Effector CD8-positive, alpha-beta T cell (primary cell): ENCODE data around the gene GAS7.
"Not testable (repeated sequence)": the region's sequence is repeated elsewhere in the genome, so short reads cannot be mapped to it uniquely, and the experiment has no call there.

Experiments used
- DNase-seq: peaks from one replicate; lab custom pipeline; 2025; lab: John Stamatoyannopoulos, UW

GAS7 gene

DNA sequence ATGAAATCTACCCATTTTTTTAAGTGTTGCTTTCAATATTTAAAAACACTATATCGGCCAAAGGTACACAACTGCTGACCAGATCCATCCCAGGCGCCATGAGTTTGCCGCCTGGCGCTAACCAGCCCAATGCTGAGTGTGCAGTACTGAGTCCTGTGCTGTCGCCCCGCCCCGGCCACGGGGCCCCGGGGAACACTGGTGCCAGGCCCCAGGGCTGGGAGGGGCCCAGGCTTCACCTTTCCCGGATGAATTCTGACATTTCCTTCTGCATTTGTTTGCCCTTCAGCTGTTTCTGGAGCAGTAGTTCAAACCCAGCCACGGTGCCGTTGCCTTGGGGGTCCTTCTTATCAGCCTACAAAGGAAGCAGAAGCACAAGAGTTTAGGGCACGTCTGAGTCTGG, 255.5 kb downstream of the GAS7 start:
- DNase-seq: no peak

DNA sequence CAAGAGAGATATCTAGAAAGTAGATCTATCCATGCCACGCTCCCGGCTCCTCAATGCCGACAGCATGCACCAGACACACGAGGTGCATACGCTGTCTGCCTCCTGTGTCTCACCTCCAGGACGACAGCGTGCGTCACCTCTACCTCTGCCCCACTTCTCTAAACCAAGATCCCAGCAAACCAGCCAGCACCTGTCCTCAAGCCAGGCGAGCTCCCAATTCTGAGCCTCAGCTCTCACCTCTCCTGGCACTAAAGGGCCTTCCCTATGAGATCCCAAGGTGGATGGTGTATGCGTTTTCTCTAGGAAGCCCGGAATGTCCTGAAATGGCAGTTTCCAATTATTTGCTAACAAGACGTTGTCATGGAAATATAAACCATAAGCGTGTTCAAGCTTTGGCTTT, 257.1 kb downstream of the GAS7 start:
- no peak for DNase-seq

DNA sequence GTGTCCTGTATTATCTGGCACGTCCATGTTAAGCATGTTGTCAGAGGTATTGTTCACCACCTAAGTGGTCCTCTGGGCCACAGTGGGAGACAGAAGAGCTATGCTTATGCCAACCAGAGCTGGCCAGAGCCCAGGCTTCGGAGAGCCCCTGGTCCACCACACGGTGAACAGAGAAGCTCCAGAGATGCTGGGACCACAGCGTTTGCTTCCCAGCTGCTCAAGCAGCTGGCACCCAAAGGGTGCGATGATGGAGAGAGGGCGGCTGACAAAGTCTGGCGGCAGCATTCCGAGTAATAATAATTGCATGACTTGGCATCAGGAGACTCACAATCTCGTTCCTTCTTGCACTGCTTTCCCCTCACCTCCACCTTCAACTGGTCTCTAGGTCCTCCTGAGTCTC, 257.6 kb downstream of the GAS7 start:
- no peak for DNase-seq

DNA sequence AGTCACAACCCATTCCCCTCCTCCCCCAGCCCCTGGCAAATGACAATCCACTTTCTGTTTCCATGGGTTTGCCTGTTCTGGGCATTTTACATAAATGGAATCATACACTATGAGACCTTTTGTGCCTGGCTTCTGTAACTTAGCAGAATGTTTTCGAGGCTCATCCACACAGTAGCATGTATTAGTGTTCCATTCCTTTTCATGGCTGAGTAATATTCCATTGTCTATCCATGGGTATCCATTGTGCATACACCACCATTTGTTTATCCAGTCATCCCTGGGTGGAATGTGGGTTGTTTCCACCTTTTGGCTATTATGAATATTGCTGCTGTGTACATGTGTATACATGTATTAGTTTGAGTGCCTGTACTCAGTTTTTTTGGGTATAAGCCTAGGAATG, 259.6 kb downstream of the GAS7 start:
- DNase-seq: no peak

DNA sequence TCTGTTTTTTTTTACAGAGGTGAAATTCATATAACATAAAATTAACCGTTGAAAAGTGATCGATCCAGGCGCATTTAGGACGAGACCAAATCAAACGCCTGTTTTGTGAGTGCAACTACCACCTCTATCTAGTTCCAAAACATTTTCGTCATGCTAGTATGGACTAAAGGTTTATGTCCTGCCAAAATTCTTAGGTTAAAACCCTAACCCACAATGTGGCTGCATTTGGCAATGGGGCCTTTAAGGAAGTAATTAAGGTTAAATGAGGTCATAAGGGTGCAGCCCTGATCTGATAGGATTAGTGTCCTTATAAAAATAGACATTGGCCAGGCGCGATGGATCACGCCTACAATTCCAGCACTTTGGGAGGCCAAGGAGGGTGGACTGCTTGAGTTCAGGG, 260.5 kb downstream of the GAS7 start:
- no peak for DNase-seq

DNA sequence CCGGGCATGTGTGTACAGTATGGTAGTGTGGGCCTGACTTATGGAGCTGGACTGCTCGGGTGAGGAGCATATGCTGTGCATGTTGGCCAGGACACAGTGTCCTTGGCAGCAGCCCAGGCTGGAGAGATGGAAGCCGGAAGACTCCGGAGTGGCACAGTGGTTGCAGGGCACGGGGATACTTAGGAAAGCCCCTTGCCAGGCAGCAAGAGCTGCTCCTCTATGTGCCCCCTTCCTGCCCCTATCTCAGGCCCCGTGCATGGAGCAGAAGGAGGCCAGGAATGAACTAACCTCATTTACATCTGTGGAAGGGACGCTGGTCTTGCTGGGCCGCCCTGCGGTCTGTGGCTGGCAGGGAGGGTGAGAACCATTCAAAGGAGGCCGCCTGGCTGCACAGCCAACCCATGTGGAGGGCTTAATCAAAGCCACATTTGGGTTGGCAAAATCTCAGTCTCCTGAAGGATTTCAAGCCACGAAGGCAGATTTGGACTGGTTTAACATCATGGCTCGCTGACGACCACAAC, 261.1 kb downstream of the GAS7 start:
- no peak for DNase-seq

DNA sequence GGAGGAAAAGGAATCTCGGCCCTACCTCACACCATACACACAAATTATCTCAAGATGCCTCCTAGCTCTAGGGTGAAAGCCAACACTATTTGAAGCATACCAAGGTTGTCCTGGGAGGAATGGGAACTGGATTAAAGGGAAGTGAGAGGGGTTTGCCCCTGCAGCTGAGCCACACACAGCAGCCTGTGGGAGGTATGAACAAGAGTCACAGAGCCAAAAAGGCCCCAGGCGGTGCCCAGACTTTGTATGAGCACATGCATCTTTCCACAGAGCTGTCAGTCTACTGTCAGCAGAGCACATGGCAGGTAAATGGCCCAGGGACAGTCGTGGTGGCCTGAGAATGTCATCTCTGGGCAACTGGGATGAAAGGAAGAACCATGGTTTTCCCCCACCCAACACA, 262.3 kb downstream of the GAS7 start:
- no peak for DNase-seq

DNA sequence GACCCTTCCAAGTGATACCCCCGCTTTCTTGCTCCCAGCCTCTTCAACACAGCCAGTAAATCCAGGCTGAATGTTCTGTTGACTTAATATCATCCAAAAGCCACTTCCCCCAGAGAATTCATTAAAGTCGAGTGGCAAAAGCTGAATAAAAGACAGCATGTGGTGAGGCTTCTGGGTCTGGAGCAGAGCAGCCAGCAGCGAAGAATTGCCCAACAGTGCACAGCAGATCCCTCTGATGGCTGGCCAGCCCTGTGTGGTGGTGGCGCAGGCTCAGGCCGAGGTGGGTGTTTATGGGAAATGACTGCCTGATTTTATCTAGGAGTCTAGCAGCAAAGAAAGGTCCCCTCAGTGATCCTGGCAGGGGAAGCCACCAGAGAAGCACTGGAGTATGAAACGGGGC, 263.0 kb downstream of the GAS7 start:
- DNase-seq: no peak

DNA sequence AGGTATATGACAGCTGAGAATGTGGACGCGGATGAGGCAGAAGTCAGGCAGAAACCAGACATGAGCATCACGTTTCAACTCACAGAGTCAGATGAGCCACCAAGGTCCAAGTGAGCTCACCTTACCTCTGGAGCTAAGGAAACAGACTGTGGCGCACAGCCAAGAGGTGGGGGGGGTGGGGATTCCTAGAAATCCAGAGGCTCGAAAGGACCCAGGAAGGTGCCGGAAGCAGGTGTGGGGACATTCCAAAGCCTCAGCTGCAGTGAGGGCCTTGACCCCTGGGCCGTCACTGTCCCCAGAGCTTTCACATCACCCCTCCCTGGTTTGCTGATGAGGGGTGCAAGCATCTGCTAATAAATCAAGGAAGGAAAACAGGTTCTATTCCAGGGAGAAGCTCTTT, 264.1 kb downstream of the GAS7 start:
- DNase-seq: no peak

DNA sequence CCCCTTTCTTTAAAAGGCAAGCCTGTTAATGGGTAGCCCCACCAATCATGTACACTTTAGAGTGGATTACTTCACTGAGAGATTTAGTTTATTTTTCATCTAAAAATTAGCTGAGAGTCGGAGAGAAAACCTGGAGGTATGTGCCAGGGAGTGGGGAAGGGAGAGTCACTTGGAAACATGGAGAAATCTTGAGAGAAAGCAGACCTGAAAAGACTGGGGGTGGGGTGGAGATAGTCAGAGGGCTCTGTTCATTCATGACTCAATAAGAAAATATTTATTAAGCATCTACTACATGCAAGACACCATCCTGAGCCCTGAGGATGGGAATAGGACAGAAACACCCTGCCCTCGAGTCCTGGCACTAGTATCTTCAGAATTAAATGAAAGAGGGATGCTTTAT, 265.9 kb downstream of the GAS7 start:
- no peak for DNase-seq

DNA sequence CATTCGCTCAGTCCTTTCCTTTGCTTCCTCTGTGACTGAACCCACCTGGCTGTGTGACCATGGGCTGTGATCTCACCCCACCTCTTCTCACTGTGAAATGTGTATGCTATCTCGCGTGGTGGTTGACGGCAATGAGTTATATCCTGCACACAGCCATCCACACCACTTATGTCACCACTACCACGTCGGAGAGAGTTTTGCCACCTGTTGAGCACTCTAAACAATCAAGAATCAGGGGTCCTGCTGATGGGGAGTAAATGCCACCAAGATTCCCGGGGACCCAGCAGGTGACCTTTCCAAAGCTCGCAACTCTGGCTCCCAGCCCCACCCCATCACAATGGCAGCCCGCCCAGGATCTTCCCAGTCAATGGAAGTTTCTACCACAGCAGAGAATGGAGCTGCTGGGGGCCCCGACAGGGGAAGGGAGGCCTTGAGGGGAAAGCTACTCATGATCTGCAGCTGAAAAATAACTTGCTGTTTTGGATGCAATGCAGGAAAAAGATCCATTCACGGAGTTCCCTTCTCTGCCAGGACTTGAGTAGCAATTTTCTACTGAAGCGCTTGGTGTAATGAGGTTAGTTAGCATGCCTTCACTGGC, 267.2 kb downstream of the GAS7 start:
- DNase-seq: no peak

DNA sequence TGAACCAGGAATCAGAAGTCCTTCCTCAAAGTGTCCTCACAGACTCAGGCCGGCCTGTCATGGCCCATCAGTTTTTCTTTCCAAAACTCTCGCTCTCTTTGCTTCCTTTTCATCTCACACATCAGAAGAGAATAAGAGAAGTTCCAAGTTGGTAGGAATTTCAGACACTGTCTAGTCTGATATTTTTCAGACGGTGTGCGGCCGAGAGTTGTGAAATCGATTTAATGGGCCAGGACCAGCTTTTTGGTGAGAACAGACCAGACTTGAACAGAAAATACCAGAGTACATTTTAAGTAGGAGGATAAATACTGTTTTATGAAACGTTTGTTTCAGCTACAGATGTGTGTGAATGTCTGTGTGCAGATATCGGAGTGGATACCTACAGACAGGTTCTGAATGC, 268.5 kb downstream of the GAS7 start:
- no peak for DNase-seq

DNA sequence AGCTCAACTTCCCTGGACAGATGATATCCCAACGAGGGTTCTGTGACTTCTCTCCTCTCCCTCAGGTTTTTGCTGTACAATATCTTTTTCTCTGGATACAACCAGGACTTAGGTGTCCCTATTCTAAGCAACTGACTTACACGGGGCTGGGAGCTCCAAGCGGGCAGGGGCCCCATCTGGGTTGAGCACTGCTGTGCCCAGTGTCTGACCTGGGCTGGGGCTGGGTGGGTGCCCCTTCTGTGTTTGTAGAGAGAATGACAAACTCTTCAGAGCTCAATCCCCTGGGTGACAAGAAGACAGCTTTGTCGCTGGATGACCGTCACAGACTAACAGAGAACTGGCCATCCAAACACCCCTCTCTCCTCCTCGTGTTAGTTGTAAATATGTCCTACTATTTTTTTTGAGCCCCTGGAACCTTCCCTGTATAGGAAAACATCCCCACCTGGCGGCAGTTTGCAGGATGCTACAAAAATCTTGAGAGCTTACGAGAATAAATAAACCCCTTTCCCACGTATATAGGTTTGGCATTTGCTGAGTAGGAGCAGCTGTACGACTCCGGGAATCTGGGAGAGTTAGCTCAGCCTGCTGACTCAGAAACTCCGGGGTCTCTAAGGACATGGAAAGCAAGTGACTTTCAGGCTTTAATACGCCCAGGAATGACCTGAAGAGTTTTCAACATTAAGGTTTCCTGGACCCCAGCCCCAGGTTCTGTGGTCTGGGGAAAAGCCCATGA, 269.6 kb downstream of the GAS7 start:
- no peak for DNase-seq

DNA sequence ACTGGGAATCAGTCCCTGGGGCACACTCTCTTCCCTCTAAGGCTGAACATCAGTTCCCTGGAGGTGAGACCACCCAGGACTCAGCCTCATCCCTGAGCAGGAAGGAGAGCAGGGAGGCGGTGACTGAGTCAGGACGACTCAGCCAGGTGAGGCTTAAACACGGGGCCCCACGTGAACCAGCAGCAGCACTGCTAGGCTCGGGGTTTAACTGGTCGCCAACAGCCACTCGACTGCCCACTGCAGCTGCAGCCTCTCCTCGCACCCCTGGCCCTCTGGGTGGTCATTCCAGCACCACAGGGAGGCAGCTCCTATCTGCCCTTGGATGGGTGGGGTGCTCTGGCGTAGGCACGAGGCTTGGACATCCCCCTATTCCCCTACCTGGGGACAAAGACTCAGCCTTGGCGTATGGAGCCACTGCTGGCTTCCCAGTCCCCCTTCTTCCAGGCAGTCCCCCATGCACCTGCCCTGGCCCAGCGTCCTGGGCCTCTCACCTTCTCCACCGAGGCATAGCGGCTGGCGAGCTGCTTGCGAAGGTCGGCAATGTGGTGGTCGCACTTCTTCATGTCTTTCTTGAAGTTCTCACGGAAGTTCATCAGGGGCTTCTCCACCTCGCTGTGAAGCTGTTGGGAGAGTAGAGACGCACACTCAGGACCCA, 272.1 kb downstream of the GAS7 start:
- no peak for DNase-seq

DNA sequence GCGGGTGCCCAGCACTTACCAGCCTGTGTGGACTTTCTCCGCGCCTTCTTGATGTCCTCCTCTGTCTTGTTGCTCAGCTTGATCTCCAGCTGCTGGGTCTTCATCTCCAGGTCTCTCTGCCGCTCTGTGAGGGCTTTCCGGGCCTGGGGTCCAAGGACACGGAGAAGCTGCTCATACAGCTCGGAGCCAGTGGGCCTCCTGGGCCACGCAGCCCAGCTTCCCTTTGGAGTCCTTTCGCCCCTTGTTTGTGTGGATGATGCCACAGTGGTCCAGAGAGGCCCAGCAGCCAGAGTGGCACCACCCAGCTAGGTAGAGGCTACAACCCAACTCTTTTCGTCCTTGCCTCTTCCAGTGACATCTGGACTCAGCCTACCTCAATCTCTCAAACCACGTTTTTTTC, 272.9 kb downstream of the GAS7 start:
- no peak for DNase-seq

DNA sequence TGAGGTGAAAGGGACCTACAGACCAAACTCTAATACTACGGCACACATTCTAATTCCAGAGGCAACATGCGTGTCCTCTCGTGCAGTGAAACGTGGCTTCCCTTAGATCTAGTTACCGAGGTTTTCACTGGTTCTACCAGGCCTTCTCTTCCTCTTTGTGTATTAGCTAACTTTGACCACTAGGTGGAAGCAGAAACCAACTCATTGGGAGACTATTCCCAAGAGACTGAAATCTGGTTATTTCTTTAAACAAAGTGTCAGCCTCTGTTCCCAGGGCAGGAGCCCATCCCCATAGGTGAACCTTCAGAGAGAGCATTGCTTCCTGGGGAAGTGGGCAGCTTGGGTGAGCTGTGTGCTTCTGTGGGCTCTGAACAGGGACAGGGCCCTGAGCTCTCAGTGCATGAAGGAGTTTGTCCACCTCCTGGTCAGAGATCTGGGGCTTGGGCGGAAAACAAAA, 273.6 kb downstream of the GAS7 start:
- DNase-seq: no peak

DNA sequence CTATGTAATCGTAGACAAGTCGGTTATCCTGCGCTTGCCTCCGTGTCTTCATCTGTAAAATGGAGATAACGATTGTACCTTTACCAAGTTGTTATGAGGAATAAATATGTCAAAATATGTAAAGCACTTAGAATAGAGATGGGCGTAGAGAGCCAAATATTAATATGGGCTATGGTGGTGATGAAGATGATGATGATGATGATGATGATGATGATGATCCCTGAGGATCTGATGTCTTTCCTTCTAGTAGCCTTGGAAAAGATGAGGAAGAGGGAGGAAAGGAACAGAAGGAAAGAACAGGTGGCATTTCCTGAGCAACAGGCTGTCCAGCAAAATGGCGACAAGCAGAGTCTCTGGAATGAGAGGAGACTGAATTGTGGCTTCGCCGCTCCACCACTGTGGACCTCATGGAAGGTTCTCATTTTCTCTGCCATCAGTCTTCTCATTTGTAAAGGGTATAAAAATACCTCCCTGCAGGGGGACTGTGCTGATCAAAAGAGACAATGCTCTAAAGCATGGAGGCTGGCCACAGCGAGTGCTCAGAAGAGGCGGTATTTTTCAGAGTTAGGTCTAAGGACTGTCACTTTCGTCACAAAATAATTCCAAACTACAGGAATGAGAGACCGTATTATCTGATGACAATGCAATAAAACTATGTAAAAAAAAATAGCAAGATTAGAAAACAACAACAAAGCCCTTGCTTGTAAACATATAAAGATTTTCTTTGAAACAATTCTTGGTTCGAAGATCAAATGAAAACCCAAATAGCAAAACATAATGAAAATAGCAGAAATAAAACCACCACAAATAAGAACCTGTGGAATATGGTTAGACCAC, 276.2 kb downstream of the GAS7 start:
- DNase-seq: no peak

DNA sequence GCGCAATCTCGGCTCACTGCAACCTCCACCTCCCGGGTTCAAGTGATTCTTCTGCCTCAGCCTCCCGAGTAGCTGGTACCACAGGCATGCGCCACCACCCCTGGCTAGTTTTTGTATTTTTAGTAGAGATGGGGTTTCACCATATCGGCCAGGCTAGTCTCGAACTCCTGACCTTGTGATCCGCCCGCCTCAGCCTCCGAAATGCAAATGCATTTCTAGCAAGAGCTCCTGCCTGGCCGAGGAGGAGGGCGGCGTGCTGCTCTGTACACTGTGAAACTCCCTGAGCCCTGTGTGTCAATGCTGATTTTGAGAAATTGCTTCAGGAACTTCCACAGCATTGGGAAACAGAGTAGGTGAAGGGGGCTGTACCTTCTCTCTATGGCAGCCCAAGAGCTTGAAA, 277.2 kb downstream of the GAS7 start:
- DNase-seq: not testable (repeated sequence)

DNA sequence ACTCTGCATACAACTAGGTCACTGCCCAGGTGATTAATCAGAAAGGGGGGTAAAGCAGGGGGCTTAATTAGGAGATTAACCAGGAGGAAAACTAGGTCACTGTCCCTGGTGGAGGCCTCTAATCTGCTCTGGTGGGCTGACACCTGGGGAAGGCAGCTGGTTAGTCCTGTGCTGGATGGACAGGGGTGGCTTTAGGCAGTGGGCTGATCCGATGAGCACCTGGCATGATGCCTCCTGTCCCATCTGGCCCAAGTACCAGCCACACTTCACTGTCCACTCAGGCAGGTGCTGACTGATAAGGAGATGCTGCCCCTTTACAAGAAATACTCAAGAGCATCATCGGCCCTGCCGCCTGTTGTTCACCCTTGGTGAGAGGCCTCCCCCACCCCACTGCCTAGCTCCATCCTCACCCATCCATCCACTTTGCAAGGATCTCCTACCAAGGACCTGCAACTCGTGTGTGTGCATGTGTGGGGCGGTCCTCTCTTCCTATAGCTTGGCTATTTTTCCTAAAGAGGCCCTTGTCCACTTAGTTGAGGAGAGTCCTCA, 279.5 kb downstream of the GAS7 start:
- no peak for DNase-seq

DNA sequence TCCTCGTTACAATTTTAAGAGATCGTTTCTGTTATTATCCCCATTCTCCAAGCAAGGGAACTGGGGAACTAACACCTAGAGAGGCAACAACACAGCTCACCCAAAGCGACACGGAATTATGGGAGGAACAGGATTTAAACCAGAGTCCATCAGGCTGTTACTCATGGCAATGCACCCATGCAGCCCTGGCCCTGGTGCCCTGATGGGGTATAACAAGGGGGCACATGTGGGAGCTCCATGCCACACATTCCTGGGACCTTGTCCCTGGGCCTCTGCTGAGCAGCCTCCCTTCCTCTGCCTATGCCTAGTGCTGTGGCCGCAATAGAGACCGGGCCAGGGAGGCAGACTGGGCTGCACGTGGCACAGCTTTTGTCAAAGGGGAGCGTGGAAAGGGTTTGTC, 280.1 kb downstream of the GAS7 start:
- DNase-seq: no peak

DNA sequence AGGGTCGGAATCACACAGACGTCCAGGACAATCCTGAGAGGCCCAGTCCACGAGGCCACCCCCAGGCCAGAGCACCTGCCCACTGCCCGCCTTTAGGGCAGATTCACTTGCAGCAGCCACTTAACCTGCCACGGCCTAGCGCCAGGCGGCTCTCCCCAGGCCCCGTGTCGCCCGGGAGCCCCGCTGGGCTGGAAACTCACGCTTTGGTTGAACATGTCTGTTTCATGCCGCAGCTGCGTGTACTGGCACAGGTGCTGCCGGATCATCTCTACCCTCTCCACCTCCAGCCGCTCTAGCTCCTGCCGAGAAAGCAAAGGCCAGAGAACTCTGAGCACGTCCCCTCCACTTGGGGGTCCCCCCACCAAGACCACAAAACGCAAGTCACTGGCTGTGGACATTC, 280.6 kb downstream of the GAS7 start:
- no peak for DNase-seq

DNA sequence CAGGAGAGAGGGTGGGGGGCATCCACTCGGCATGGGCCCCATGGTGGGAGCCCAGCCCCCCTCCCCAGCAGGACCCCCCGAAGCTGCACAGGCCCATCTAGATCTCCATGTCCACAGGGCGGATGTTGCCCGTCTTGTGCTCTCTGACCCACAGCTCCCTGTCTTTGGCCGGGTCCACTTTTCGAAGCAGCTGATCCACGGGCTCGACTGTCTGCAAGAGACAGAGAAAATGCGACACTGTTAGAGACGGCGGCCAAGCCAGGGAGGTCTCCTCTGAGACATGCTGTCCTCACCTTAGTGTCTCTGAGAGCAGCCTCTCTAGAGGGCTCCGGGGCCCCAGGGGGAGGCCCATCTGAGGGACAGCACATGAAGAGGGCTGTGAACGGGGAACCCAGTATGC, 281.3 kb downstream of the GAS7 start:
- DNase-seq: no peak
